Gastrocnemius medialis (tissue), 4 donors: Measurements from ENCODE around the gene RCL1.

ENCODE experiments used
- POLR2A ChIP-seq, 2 donors: fragments of 450-650 bp; IDR thresholded peaks; one replicate each; pipeline ENCODE4 v1.6.1; 2017; ENCODE audit warnings: antibody characterized with exemption in 2 of 2, mild to moderate bottlenecking in 2 of 2, moderate library complexity in 2 of 2
- TF ChIP-seq, protein P1 (sequence below), 5 experiments: fragments of 450-650 bp in 3 of 5; fragments of 200-600 bp in 2 of 5; sonication (generic) in 2 of 5; IDR thresholded peaks in 4 of 5; conservative IDR thresholded peaks in 1 of 5; 1 replicate in 4 of 5; 2 replicates in 1 of 5; pipeline ENCODE4 v1.5.1; 2016 to 2019; ENCODE audit warnings: antibody characterized with exemption in 5 of 5, mild to moderate bottlenecking in 3 of 5, moderate library complexity in 3 of 5

DNA sequence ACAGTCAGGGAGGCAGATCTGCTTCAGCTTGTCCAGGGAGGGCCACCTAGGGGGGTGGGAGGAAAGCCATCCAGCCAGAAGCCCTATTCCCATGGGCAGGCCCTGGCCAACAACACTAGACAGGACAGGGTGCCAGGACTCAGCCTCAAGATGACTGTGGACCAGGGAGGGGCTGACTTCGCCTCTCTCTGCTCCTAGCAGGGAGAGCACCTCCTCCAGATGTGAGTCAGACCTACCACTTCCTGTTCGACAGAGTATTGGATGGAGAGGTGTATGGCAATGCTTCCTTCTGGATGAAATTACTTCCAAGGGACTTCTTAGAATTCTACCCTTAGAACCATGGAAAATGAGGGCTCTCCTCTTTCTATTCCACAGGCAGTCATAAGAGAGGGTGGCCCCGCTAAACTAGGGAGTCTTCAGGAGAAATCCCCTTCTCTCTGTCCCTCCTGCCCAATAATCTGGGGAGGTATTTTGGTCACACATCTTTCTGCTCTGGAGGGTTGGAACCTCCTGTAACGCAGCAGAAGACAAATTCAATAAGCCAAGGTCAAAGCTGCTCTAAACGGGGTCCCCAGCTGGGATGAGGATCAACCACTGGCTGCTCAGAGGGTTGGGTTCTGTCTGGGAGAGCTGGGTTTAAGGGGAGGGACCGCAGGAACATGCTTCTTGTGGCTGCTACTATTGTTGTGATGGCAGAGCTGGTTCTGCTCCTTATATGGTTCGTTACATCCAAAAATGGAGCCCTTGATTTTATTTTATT lies 23.2 kb upstream of the RCL1 start:
- no peak for TF ChIP-seq POLR2A (IDR thresholded peaks at IDR 0.05)
- TF ChIP-seq, protein P1, sequence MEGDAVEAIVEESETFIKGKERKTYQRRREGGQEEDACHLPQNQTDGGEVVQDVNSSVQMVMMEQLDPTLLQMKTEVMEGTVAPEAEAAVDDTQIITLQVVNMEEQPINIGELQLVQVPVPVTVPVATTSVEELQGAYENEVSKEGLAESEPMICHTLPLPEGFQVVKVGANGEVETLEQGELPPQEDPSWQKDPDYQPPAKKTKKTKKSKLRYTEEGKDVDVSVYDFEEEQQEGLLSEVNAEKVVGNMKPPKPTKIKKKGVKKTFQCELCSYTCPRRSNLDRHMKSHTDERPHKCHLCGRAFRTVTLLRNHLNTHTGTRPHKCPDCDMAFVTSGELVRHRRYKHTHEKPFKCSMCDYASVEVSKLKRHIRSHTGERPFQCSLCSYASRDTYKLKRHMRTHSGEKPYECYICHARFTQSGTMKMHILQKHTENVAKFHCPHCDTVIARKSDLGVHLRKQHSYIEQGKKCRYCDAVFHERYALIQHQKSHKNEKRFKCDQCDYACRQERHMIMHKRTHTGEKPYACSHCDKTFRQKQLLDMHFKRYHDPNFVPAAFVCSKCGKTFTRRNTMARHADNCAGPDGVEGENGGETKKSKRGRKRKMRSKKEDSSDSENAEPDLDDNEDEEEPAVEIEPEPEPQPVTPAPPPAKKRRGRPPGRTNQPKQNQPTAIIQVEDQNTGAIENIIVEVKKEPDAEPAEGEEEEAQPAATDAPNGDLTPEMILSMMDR (IDR thresholded peaks at IDR 0.05 in 4 of 5, conservative IDR thresholded peaks at IDR 0.05 in 1 of 5) = no peak
